GM19099 (cell line): ENCODE measurements around the gene PRPSAP2.

Experiments
- POLR2A ChIP-seq: IDR thresholded peaks from 3 replicates; pipeline ENCODE4 v1.6.1; 2011; ENCODE audit warnings: low read depth; ENCODE audit not compliant: insufficient read length; ENCODE audit errors: extremely low read depth

PRPSAP2 gene

GRCh38 chr17:18891541-18891940 lies 33.6 kb downstream of the PRPSAP2 start:
- no peak for TF ChIP-seq POLR2A

DNA sequence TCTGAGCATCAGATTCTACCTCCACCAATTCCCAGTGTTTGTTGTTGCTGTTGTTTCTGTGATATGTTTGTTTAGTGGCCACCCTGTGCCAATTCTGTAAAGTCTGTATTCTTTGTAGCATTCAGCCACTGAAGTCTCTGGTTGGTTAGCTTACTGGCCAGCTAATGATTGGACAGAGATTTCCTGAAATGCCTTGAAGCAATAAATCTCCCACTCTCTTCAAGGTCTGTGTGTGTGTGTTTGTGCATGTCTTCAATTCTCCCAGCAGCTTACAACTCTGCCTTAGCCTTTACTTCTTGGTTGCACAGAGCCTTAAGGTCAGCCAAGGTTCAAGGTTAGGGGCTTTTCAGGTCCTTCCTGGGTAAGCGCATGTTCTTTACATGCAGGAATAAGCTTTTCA lies 38.2 kb downstream of the PRPSAP2 start:
- no peak for TF ChIP-seq POLR2A

DNA sequence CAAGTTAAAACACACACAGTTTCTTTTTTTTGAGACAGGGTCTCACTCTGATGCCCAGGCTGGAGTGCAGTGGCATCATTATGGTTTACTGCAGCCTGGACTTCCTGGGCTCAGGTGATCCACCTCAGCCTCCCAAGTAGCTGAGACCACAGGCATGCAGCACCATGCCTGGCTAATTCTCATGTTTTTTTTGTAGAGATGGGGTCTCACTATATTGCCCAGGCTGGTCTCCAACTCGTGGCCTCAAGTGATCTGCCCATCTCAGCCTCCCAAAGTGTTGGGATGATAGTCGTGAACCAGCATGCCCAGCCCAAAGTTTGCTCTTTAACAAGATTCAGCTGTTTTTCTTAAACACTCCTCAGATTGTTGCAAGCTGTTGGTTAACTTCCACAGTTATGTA lies 39.0 kb downstream of the PRPSAP2 start:
- TF ChIP-seq POLR2A: no peak

GRCh38 chr17:18904482-18904881 lies 46.6 kb downstream of the PRPSAP2 start:
- no peak for TF ChIP-seq POLR2A

- TF ChIP-seq POLR2A: no peak
Measured at GRCh38 chr17:18905226-18905625, 47.3 kb downstream of the PRPSAP2 start.

DNA sequence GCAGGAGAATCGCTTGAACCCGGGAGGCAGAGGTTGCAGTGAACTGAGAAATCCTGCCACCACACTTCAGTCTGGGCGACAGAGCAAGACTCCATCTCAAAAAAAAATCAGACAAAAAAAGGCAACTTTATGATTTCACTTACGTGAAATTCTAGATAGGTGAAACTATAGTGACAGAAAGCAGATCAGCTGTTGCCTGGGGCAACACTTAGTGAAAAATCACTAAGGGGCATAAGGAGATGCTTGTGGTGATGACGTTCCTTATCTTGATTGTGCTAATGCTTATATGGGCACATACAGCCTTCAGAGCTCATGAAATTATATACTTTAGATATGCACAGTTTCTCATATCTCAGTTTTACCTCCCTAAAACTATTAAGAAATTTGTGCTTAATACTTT lies 52.4 kb downstream of the PRPSAP2 start:
- TF ChIP-seq POLR2A: no peak

DNA sequence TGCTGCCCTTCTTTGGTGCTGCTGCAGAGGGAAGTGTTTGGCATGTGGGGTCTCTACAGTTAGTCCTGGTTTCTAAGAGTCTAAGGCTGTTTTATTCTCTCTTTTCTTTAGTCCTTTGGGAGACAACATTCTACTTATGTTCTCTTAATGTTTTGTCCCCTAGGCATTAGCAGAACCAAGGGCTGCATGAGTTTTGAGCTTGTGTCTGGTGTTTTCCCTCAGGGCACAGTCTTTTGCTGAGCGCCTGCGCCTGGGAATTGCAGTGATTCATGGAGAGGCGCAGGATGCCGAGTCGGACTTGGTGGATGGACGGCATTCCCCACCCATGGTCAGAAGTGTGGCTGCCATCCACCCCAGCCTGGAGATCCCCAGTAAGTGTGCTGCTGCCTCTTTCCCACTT lies 53.0 kb downstream of the PRPSAP2 start:
- no peak for TF ChIP-seq POLR2A

DNA sequence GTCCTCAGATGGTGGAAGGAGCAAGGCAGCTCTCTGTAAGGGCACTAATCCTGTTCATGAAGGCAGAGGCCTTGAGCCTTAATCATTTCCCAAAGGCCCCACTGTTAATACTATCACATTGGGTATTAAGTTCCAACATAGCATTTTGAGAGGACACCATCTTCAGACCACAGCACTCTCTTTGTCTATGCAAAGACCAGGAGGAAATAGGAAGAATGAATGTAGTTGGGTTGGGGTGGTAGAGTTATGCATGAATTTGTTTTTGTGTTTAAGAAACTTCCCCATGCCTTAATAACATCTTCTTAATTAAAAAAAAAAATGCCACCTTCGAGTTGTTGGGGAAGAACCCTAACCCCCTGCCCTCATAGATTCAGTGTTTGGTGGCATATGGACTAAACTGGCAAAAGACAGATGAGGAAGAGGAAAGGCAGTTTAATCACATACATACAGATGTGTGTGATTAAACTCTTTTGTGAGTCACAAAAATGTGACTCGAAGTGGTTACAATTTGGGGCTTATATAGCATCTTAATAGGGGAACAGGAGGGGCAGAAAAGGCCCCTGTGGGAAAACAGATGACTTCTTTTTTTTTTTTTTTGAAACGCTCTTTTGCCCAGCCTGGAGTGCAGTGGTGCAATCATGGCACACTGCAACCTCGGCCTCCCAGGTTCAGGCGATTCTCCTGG lies 59.0 kb downstream of the PRPSAP2 start:
- no peak for TF ChIP-seq POLR2A

- no peak for TF ChIP-seq POLR2A
Measured at GRCh38 chr17:18917506-18918032, 59.6 kb downstream of the PRPSAP2 start.

- no peak for TF ChIP-seq POLR2A
Measured at GRCh38 chr17:18919963-18920362, 62.0 kb downstream of the PRPSAP2 start.

- TF ChIP-seq POLR2A: peak; percentile 43
Measured at GRCh38 chr17:18920911-18921441, 63.0 kb downstream of the PRPSAP2 start.

- peak; percentile 19 for TF ChIP-seq POLR2A
Measured at GRCh38 chr17:18921485-18921884, 63.6 kb downstream of the PRPSAP2 start.

- TF ChIP-seq POLR2A: no peak
Measured at GRCh38 chr17:18921912-18922451, 64.1 kb downstream of the PRPSAP2 start.

DNA sequence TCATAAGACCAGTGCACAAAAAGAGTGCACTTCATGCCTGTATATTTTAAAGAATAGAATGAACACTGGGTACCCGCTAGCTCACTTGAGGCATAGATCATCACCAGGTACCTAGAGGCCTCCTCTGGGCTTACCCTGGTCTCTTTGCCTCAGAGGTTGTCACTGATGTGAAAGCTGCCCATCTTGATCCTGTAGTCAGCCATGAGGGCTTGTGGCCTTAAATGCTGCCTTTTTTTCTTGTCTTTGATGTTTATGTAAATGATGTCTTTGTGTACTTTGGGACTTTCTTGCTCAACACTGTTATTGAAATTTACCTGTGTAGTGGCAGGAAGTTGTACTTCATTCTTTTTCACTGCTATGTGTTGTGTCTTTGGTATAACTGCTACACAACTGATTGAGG lies 67.3 kb downstream of the PRPSAP2 start:
- TF ChIP-seq POLR2A: no peak

DNA sequence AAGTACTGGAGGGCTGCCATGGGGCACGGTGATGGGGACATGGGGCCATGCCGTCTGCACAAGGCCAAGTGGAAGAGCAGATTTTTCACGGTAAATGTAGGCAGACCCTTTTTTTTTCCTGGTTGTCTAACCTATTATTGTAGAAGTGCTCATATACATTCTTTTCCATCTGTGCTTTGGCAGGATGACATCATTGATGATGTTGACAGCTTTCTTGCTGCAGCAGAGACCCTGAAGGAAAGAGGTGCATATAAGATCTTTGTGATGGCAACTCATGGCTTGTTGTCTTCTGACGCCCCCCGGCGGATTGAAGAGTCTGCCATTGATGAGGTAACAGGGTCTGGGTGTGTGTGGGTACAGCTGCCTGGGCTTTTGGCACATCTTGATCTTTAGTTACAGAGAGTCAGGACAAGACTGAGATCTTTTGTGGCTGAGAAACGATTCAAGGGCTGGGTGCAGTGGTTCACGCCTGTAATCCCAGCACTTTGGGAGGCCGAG lies 70.7 kb downstream of the PRPSAP2 start:
- TF ChIP-seq POLR2A: no peak
